HL-60 (cell line): ENCODE data around the gene SUSD2.

Experiments
- GABPA ChIP-seq: IDR thresholded peaks from 2 replicates; pipeline ENCODE4 v1.6.1; 2012; ENCODE audit warnings: low read depth
- SPI1 ChIP-seq: IDR thresholded peaks from 2 replicates; pipeline ENCODE4 v1.6.1; 2012; ENCODE audit warnings: low read depth, mild to moderate bottlenecking, borderline replicate concordance
- TF ChIP-seq, protein P1 (sequence below): IDR thresholded peaks from one replicate; pipeline ENCODE4 v1.5.1; 2011; ENCODE audit warnings: low read length, control low read depth, inconsistent platforms; ENCODE audit not compliant: insufficient read depth
- TF ChIP-seq, protein P2 (sequence below): IDR thresholded peaks from 2 replicates; pipeline ENCODE4 v1.6.1; 2012; ENCODE audit warnings: low read depth; ENCODE audit not compliant: insufficient replicate concordance

DNA sequence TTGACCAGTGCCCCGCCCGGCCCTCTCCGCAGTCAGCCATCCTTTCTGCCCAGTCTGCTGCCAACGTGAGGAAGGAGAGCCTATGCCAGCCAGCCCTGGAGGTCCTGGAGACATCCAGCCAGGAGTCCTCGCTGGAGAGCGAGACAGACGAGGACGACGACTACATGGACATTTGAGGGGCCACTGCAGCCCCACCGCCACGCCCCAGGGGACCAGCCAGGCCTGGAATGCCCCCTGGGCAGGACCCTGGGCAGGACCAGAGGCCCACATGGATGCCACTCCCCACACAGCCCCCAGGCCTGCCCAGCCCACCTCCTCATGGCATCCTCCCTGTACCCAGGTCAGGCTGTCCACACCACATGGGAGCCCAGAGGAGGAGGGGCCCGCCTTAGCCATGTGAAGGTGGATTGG lies 3.3 kb upstream of the SUSD2 start:
- TF ChIP-seq, protein P1, sequence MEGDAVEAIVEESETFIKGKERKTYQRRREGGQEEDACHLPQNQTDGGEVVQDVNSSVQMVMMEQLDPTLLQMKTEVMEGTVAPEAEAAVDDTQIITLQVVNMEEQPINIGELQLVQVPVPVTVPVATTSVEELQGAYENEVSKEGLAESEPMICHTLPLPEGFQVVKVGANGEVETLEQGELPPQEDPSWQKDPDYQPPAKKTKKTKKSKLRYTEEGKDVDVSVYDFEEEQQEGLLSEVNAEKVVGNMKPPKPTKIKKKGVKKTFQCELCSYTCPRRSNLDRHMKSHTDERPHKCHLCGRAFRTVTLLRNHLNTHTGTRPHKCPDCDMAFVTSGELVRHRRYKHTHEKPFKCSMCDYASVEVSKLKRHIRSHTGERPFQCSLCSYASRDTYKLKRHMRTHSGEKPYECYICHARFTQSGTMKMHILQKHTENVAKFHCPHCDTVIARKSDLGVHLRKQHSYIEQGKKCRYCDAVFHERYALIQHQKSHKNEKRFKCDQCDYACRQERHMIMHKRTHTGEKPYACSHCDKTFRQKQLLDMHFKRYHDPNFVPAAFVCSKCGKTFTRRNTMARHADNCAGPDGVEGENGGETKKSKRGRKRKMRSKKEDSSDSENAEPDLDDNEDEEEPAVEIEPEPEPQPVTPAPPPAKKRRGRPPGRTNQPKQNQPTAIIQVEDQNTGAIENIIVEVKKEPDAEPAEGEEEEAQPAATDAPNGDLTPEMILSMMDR = no peak
- TF ChIP-seq, protein P2, sequence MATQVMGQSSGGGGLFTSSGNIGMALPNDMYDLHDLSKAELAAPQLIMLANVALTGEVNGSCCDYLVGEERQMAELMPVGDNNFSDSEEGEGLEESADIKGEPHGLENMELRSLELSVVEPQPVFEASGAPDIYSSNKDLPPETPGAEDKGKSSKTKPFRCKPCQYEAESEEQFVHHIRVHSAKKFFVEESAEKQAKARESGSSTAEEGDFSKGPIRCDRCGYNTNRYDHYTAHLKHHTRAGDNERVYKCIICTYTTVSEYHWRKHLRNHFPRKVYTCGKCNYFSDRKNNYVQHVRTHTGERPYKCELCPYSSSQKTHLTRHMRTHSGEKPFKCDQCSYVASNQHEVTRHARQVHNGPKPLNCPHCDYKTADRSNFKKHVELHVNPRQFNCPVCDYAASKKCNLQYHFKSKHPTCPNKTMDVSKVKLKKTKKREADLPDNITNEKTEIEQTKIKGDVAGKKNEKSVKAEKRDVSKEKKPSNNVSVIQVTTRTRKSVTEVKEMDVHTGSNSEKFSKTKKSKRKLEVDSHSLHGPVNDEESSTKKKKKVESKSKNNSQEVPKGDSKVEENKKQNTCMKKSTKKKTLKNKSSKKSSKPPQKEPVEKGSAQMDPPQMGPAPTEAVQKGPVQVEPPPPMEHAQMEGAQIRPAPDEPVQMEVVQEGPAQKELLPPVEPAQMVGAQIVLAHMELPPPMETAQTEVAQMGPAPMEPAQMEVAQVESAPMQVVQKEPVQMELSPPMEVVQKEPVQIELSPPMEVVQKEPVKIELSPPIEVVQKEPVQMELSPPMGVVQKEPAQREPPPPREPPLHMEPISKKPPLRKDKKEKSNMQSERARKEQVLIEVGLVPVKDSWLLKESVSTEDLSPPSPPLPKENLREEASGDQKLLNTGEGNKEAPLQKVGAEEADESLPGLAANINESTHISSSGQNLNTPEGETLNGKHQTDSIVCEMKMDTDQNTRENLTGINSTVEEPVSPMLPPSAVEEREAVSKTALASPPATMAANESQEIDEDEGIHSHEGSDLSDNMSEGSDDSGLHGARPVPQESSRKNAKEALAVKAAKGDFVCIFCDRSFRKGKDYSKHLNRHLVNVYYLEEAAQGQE = no peak
- TF ChIP-seq GABPA (no peak), SPI1 (no peak)
